Activated CD4-positive, alpha-beta T cell treated with anti-CD3 and anti-CD28 coated beads, Interleukin-10, Interleukin-2, amounts not matched to agents 100 ng/mL and 50 ng/mL, durations not matched to agents 16 hours and 8 hours (primary cell): ENCODE results near the gene NPLOC4.
"Not testable (repeated sequence)": the region's sequence is repeated elsewhere in the genome, so short reads cannot be mapped to it uniquely, and the experiment has no call there.

Experiments used
- DNase-seq: peaks from one replicate; pipeline ENCODE4 v3.0.0-alpha.2; 2020

The NPLOC4 gene

DNA sequence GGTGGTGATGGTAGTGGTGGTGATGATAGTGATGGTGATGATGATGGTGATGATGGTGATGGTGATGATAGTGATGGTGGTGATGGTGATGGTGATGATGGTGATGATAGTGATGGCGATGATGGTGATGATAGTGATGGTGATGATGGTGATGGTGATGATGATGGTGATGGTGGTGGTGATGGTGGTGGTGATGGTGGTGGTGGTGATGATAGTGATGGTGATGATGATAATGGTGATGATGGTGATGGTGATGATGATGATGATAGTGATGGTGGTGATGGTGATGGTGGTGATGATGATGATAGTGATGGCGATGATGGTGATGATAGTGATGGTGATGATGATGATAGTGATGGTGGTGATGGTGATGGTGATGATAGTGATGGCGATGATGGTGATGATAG is 104.9 kb downstream of the NPLOC4 start:
- not testable (repeated sequence) for DNase-seq

DNA sequence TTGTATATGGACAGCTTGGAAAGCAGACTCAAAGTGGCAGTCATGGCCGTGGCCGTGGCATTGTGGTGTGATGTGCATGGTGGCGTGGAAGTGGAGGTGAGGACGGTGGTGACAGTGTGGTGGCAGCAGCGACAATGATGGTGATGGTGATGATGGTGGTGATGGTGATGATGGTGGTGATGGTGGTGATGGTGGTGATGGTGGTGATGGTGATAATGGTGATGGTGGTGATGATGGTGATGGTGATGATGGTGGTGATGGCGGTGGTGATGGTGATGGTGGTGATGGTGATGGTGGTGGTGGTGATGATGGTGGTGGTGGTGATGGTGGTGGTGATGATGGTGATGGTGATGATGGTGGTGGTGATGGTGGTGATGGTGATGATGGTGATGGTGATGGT is 105.9 kb downstream of the NPLOC4 start:
- DNase-seq, result not testable (repeated sequence)

GRCh38 chr17:81529437-81529803 is 107.5 kb downstream of the NPLOC4 start:
- no peak for DNase-seq

GRCh38 chr17:81528651-81529436 is 108.1 kb downstream of the NPLOC4 start:
- DNase-seq, result no peak

DNA sequence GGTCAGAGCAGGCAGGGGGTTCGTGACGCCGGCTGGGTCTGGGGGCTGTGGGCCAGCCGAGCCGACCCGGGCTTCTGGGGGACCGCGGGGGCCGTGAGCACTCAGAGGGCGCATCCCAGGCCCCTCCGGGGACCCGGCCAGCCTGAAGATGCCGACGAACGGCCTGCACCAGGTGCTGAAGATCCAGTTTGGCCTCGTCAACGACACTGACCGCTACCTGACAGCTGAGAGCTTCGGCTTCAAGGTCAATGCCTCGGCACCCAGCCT is 108.6 kb downstream of the NPLOC4 start:
- DNase-seq, result no peak

DNA sequence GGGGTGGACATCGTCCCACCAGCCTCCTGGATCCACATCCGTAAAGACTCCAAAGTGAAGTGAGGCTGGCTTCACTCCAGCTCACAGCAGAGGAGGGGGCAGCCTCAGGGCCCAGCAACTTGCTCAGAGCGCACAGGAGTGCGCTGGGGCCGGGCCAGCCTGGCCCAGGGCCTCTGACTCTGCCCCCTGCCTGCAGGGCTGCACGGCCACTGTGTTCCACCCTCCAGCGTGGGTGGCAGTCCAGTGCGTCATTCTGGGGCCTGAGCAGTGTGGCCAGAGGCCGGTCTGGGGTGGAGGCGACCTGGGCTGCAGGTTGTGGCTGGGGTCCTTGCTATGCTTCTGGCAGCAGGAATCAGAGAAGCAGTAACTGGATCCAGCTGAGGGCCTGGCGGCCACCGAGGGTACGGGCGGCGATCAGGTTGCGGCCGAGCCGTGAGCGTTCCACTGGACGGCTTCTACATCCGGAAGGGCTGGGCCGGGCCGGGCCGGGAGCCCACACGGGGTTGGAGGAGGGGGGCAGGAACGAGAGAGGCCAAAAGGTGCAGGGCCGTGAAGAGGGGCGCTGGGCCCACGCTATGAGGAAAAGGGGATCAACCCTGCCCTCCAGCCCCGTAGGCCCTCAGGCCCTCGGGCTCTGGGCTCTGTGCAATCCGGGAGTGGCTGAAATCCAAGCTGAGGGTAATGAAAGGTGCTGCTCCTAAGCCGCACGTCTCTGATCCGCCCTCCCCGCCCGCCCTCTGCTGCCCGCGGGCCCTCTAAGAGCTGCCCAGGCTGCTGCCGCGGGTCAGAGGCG is 109.1 kb downstream of the NPLOC4 start, which contains the start of gene FSCN2:
FSCN2 (plus strand) TSS at position 787 of the 793 bp plus-strand sequence. CDS start 155 bp downstream, outside the sequence.
- no peak for DNase-seq

GRCh38 chr17:81526662-81527571 is 110.0 kb downstream of the NPLOC4 start:
- DNase-seq, result no peak

GRCh38 chr17:81524865-81525159 is 112.1 kb downstream of the NPLOC4 start:
- no peak for DNase-seq

DNA sequence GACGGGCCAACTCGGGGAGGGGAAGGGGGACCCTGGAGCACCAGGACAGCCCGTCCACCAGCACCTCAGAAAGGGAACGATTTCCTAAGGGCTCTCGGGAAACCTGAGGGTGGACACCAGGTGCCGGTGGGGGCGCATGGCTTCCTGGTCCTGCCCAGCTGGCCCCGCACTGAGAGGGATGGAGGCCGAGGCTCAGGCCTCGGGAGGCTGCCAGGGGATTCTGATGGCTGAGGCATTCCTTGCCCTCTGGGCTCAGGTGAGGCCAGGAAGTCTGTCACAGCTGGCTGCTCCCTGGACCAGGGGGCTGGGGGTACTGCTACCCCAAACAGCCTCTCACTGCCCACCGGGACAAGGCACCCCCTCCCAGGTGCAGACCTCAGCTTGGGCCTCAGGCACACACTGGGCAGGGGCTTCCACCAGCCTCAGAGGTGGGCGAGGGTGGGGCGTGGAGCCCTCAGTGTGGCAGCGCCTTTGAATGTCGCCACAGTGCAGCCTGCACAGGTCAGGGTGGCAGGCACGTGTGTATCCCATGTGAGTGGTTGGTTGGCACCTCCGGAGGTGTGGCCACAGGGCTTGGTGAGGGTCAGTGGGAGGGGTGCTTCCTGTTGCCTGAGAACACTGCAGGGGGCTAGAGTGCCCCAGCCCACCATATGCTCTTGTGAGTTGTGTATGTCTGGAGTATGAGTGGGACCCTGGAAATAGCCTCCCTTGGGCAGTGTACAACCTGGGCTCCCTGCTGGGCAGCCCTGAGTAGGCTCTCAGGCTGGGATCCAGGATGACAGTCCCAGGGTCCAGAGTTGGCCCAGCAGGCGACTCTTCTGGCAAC is 112.7 kb downstream of the NPLOC4 start:
- DNase-seq, result no peak

DNA sequence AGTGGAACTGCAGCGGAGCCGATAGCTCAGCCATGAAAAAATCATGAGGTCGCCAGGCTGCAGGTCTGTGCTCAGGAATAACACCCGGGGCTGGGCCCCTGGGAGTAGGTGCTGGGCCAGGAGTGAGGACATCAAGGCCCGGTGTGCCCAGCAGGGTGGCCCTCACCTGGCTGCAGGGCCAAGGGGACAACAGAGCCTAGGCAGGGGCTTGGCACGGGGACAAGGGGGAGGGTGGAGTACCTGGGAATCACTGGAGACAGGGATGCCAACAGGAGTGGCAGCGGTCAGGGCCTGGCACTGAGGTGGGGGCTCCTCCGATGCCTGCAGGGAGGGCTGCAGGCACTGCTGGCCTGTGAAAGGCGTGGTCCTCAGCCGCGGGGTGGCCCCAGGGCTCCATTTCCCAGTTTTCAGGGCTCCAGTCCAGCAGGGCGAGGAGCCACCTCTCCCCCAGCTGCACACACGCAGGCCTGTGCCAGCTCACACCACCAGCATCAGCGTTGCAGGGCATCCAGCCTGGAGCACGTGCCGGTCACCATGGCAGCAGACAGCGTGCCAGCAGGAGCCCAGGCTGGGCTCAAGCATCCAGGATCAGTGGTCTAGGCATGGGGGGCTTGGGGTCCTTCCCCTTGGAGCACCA is 113.4 kb downstream of the NPLOC4 start:
- DNase-seq, result no peak

DNA sequence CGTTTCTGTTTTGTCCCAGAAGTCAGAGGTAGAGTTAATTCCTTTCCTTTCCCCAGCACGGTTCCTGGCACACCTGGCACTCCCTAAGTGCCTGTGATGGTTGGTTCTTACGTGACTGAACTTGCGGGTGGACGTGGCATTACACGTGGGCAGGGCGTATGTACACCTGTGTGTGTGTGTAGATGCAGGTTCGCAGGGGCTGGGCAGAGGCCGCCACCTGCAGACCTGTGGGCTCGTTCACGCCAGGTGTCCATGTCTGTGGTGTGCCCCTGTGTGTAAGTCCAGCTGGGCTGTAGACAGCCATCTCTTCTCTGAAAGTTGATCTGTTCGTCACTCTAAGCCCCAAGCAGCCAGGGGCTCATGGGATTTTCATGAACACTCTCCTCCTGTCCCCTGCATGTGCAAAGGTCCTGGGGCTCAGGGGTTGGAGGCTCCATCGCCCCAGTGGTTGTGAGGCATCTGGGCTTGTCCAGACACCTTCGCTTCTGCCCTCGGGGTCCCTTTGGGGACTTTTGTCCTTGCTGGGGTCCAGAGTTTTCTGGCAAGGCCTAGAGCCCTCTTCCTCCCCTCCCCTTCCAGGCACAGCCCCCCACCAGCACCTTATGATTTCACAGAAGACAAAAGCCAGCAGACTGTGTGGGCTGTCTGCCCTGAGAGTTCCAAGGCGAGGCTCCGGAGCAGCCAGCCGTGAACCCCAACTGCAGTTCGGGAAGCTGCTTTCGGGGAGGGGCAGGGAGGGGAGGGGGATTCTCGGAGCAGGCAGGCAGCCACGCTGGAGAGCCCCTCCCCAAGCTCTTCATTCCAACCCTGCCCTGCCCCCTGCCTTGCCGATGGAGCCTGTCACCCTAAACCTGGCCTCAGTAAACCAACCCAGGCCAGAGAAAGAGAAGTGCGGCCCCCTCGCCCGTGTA is 114.2 kb downstream of the NPLOC4 start:
- DNase-seq, result no peak

DNA sequence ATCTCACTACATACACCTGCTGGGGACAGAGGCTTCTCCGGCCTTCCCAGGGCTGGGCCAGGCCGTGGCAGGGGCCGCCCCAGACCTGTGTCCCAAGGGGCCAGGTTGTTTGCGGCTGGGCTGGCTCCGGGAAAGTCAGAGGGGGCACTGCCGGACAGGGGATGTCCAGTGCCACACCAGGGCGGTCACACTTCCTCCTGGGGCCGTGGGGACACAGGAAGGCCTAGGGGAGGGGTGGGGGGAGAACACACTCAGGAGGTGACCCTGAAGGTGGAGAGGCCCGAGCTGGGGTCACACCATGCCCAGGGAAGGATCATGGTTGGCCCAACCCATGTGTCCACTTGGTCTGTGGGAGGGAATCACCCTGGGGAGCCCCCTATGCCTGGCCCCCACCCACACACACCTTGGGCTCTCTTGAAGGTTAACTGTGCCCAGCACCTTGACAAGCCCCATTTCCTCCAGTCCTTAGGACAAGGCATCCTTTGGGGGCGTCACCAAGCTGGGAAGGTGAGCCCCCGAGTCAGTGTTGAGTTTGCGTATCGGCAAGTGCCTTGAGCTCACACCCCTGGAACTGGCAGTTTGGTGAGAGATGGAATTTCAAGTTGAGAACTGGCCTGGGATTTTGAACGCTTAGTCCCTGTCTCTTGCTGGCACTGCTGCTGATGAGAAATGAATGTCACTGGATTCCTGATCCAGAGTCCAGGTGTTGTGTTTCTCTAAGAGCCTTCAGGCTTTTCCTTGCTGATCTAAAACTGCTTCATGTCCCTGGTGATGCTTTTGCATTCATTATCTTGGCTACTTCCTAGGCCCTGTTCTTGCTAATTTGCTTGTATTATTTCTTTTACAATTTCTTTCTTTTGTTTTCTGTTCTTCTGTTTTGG is 116.7 kb downstream of the NPLOC4 start:
- DNase-seq, result no peak

DNA sequence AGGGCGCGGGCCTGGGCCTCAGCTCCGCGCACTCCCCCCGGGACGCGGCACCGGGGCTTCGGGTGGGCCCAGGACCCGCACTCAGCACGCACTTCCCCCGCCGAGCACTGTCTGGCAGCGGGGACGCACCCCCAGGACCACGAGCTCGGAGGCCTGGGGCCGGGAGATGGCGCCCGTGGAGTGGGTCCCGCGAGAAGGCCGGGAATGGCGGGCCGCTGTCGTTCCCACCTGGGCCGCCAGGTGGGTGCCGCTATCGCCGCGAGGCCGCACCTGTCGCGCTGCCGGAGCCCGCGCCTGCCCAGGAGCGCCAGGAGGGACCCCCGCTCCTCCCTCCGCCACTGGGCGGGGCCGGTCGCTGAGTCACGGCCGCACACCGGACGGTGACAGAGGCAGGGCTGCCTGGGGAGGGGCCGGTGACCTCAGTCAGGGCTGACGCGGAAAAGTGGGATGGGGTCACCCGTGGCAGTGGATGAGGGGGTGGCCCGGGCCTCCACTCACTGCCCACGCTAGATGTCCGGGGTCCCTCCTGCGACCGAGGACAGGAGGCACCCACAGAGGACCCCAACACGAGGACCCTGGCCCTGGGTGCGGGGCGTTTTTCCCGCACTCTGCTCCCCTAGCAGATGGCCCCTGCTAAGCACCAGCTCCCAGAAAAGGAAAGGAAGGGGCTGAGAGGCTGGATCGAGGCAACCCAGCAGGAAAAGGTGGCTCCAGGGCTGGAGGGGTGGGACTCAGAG is 117.5 kb downstream of the NPLOC4 start:
- DNase-seq, result peak; percentile 65

DNA sequence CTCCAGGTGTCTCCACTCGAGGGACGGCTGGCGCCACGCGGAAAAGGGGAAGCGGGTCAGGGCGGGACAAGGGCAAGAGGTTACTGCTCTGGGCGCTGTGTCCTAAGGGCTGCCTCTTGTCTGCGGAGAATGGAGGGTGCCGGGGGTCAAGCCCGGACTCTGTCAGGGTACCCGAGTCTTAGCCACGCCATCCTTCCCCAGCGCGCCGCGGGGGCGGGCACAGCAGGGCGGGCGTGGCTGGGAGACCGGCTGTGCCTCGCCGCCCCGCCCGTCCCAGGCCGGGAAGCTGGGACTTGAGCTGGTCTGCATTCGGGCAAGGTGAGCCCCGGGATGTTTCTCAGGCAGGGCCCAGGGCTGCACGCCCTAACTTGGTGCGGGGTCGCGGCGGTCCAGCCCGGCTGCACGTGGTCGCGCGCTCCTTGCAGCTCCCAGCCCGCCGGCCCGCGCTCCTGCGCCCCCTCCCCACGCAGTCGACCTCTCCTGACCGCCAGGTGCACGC is 118.1 kb downstream of the NPLOC4 start:
- DNase-seq, result peak; percentile 51

DNA sequence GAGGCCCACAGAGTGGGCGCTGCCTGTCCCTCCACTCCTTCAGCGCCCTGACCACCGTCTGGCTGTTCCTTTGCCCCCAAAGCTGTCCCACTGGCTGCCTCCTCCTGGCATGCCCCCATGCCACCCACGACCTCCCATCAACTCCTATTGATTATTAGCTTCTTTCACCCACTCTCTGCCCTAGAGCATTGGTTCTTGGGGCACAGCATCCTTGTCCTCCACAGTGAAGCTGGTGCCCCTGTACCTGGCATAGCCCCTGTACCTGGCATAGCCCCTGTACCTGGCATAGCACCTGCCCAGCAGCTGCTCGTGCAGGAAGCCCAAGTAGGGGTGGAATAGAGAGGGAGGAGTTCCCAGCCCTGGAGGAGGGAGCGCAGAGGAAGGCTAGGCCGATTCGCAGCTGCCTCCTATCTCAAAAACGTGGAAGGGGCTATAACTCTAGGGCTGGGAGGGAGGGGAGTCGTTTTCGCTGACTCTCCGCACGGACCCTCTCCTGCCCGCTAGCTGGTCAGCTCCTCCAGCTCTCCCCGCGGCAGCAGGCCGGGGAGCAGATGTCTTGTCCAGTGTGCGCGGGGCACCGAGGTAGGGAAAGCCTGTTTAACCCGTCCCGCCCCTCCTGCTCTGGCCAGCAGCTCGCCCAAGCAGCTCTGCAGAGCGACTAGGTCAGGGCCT is 118.7 kb downstream of the NPLOC4 start:
- DNase-seq, result no peak

GRCh38 chr17:81517339-81518112 is 119.4 kb downstream of the NPLOC4 start:
- no peak for DNase-seq

- DNase-seq, result no peak
These were observed 119.9 kb downstream of the NPLOC4 start for GRCh38 chr17:81517009-81517338.

- DNase-seq, result no peak
These were observed 120.5 kb downstream of the NPLOC4 start for GRCh38 chr17:81516439-81516838.
